SIG-M5 (cell line): ENCODE measurements around the gene INSYN2B.
"Not testable (repeated sequence)": the region's sequence is repeated elsewhere in the genome, so short reads cannot be mapped to it uniquely, and the experiment has no call there.

Experiments used
- DNase-seq: peaks from one replicate; lab custom pipeline; 2025; lab: John Stamatoyannopoulos, UW

Gene INSYN2B

DNA sequence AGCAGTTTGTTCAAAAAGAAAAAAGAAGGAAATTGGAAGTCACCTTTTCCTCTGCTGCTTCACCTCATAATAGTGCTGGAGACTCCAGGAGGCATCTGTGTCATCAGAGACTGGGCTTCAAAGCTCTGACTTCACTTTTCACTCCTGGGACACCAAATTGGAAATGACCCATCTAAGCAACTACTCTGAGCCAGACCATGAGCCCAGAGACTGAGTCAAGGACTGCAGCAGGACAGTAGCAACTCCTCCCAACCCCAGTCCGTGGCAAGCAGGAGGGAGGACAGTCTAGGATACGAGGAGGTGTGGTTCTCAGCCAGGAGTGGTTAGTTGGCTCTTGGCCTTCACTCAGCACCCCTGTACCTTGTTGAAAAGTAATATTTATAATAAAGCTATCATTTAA, 131.5 kb downstream of the INSYN2B start:
- no peak for DNase-seq

DNA sequence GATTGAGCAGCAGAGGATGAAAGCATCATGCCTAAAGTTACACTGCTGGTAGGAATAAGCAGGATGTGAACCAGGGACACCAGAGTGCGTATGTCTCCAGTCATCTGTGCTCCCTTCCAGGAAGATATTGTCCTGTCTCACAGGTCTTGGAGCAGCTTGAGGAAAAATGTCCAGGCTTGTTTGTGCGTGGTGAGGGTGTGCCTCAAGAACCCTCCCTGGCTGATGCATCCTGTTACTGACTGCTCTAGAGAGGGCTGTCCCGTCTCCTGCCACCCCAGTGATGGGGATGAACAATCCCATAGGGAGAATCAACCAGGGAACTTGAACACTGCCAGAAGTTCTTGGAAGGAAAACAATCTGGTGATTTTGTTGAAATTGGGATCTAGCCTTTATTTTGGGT, 132.0 kb downstream of the INSYN2B start:
- DNase-seq, result no peak

DNA sequence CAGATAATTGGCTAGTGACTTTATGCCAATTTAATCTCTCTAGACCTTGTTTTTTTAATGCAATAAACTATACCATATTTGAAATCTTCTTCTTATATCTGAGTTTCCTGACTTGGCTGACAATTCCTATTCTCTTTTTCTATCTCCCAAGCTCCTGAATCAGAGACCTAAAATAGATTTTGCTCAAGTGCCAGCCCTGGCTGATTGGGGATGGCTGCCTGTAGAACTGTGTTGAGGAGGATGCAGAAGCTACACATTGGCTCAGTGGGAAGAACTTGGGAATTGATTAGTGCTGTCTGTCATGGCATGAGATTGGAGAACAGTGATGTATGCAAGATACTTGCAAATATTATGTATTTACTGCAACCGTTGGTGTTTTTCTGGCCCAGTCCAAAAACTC, 132.8 kb downstream of the INSYN2B start:
- no peak for DNase-seq

DNA sequence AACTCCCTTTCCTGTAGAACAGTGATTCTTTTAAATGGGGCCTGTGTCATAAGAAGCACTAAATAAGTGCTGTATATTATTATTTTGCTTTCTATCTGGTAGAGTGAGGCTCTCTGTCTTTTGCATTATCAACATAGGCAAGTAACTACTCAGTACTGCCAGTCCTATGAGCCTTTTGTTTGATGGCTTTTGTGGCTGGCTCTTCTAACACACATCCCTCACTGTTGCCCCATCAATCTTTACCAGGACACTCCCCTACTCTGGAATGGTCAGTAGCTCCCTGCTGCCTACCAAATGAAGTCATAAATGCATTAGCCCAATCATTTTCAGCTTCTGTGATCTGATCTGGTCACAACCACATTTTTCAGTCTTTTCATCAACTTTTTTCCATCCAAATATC, 137.6 kb downstream of the INSYN2B start:
- DNase-seq, result no peak

DNA sequence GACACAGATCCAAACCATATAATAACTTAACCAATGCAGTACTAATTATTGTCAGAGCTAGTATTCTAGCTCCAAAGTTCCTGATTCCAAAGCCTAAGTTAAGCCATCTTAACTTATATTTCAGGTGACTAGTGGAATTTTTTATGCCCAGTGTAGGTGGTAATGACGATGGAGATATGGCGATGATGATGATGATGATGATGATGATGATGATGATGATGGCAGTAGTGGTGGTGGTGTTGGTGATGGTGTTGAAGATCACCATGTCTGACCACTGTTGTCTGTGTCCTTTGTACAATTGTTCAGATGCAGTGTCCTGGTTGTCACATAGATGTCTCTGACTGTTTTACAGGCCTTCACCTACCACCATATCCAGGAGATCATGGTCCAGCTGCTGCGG, 139.9 kb downstream of the INSYN2B start:
- DNase-seq, result no peak

GRCh38 chr5:169838688-169839087, 141.6 kb downstream of the INSYN2B start:
- no peak for DNase-seq

GRCh38 chr5:169837686-169838085, 142.6 kb downstream of the INSYN2B start:
- DNase-seq, result no peak

GRCh38 chr5:169836835-169837536, 143.3 kb downstream of the INSYN2B start:
- no peak for DNase-seq

DNA sequence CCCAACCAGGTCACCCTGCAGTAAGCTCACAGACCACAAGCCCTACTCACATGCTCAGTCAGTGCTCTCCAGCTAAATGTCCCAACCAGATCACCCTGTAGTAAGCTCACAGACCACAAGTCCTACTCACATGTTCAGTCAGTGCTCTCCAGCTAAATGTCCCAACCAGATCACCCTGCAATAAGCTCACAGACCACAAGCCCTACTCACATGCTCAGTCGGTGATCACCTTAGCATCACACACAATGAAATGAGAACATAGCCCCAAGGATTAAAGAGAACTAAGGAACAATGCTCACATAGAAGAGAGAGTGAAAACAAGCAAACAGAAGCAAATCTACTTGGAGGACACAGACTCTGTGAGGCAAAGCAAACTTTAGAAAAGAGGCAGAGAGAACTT, 145.8 kb downstream of the INSYN2B start:
- DNase-seq, result not testable (repeated sequence)

- DNase-seq, result not testable (repeated sequence)
Measured at GRCh38 chr5:169833681-169834292, 146.5 kb downstream of the INSYN2B start.

DNA sequence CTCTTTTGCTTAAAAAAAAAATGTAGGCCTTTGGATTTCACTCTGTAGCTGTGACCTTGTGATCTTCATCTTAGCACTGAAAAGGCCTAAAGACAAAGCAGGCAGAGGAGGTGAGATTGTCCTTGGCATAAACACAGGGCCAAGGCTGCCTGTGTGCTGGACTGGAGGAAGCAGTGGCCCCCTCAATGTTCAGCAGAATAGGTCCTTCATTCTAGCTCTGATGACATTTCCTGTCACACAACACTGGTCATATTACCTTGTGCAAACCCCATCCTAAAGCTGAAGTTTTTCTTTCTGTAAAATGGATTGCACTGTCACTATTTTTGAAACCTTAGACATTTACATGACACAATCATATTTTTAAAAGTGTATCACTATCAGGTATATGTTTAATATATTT, 147.4 kb downstream of the INSYN2B start:
- no peak for DNase-seq

GRCh38 chr5:169832304-169832703, 148.0 kb downstream of the INSYN2B start:
- no peak for DNase-seq

DNA sequence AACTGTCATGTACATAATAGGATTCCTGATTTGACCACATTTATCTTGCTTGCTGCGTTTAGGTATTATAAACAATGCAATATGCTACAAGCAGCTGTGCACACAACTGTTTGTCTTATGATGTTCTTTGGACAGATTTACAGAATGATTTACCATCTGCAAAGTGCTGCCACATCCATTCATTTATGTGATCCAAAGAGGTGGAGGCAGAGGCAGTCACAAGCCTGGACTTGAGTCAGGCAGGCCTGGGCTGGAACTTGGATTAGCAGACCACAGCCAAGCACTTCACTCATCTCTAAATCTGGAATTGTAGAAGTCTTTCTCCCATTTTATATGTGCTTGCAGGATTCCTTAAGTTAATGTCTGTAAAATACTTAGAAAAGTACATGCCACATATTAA, 149.0 kb downstream of the INSYN2B start:
- DNase-seq, result no peak

- DNase-seq, result no peak
Measured at GRCh38 chr5:169828385-169828784, 151.9 kb downstream of the INSYN2B start.

DNA sequence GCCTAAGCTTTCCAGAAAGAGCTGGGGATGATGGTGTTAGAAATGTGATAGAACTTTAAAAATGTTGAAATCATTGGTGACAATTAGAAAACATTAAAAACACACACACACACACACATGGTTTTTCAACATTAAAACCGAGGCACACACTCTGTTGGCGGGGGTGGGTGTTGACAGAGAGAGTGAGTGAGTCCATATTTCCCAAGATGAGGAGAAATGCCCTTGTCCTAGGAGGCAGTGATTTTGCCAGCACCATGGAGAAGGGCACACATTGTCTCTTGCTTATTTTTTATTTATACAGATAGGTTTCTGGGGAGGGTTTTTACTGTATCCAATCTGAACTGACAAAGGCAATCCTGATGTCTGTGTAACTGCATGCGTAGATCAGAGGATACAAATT, 152.5 kb downstream of the INSYN2B start:
- DNase-seq, result no peak

GRCh38 chr5:169826618-169827017, 153.7 kb downstream of the INSYN2B start:
- no peak for DNase-seq

GRCh38 chr5:169817031-169817430, 163.3 kb downstream of the INSYN2B start:
- no peak for DNase-seq

GRCh38 chr5:169814522-169814921, 165.8 kb downstream of the INSYN2B start:
- no peak for DNase-seq
